NCI-H2196 treated with DMSO at 0.1 percent for 48 hours (cell line): ENCODE results near the gene TSSC4.

Experiments
- DNase-seq: peaks from one replicate; lab custom pipeline; 2025; ENCODE audit not compliant: unreplicated experiment; lab: John Stamatoyannopoulos, UW

TSSC4 gene

DNA sequence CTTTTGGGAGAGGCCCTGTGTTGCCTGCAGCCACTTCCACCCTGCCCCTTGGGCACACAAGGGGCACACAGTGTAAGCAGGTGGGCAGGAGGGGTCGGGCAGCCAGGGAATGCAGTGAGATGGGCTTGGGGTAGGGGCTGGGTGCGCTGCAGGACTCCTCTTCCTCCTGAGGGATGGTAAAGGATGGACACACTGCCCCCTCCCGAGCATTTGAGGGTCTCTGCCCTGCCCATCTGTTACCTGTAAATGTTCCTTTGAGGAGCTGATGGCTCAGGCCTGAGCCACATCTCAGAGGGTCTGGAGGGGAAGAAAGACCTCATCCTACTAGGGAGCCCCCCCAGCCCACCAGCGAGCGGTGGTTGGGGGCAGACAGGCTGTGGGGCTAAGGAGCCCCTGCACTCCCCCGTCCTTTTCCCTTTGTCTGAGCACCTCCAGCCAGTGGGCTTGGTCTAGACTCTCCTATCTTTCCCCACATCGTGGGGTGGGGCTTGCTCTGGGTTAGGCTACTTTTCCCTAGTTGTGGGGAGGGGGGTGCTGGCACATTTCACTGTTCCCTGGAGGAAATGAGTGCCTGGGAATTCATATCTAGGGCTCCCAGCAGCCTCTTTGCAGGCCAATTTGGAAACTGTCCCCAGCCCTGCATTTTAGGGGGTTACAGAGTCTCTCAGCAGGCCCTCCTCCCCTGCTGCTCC is 1.7 kb upstream of the TSSC4 start:
- no peak for DNase-seq

DNA sequence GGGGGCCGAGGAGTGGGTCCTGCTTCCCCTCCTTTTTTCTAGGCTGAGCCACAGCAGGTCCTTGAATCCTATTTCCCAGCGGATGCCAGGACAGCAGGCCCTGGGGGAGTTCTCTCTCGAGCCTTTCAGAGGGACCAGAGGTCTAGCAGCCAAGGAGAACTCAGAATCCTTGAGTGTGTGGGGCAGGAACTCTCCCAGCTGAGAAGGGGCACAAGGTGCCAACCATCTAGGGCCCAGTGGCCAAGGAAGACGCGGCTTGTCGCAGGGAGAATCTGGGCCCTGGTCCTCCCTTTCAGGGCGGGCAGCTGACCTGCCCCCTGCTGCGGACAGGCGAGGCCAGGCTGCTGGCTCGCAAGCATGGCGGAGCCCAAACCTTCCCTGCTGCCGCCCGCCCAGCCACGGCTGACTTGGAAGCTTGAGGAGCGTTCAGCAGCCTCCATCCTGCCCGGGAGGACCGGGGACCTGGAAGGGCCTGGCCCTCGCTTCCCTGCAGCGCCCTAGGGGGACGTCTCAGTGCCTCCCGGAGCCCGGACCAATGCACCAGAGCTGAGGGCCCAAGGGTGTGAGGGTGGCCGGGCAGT is 972 bp upstream of the TSSC4 start:
- DNase-seq, result no peak

DNA sequence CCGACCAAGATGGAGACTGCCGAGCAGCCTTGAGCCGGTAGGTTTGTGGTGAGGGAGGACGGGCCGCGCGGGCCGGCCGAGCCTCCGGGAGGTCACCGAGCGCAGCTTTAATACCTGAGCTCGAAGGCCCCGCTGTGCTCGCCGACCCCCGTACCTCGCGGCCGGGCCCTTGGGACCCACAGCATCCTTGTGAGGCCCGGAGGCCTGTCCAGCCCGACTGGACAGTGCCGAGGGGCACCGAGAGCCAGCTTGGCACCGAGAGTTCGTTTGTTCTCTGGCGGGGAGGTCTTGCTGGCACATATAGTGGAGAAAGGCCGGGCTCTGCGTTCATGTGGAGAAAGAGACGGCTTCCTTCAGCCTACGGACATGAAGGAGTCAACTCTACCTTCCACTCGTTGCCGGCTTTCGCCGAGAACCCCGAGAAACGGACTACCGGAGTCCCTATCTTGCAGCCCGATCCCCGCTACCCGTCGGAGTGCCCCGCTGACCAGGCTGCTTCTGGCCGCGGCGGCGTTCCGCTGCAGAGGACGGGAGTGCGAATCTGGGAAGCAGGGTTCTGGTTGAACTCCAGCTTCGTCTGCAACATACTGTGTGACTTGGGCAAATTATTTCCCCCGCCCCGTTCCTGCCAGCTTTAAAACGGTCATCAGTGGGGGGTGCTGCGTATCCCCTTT is 349 bp downstream of the TSSC4 start:
- DNase-seq, result no peak

DNA sequence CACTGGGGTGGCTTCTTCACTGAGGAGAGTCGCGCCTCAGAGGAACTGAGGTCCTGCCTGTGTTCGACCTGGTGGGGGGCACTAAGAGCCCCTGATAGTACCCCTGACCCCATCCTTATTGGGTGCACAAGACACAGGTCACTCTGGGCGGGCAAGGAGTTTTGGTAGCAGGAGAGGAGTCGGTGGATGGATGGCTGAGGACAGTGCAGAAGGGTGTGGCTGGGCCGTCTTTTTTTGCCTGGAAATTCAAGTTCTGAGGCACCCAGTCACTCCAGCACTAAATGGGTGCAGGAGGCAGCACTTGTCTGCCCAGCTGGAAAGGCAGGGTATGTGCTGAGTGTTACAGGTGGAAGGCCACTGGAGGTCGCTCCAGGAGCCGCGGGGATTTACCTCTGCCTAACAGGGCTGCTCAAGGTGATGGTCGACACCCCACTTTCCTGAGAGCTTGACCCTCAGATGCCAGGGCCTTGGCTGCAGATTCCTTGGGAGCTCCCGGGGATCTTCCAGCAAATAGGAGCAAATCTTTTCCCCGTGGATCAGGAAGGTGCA is 960 bp downstream of the TSSC4 start:
- DNase-seq, result no peak

DNA sequence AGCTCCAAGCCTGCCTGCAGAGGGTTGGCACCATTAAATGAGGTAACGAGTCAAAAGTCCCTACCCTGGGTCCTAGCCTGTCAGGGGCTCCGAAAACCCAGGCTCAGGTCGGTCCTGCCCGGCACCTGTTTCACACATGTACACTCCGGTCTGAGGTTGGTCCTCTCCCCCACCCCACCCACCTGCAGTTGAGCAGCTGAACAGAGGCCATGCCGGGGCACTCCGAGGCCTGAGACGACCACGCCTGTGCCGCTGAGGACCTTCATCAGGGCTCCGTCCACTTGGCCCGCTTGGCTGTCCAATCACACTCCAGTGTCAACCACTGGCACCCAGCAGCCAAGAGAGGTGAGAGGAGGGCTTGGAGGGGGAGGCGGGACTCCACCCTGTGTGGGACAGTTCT is 1.6 kb downstream of the TSSC4 start:
- no peak for DNase-seq

DNA sequence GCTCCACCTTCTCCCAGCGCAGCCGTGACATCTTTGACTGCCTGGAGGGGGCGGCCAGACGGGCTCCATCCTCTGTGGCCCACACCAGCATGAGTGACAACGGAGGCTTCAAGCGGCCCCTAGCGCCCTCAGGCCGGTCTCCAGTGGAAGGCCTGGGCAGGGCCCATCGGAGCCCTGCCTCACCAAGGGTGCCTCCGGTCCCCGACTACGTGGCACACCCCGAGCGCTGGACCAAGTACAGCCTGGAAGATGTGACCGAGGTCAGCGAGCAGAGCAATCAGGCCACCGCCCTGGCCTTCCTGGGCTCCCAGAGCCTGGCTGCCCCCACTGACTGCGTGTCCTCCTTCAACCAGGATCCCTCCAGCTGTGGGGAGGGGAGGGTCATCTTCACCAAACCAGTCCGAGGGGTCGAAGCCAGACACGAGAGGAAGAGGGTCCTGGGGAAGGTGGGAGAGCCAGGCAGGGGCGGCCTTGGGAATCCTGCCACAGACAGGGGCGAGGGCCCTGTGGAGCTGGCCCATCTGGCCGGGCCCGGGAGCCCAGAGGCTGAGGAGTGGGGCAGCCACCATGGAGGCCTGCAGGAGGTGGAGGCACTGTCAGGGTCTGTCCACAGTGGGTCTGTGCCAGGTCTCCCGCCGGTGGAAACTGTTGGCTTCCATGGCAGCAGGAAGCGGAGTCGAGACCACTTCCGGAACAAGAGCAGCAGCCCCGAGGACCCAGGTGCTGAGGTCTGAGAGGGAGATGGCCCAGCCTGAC is 2.5 kb downstream of the TSSC4 start:
- no peak for DNase-seq

DNA sequence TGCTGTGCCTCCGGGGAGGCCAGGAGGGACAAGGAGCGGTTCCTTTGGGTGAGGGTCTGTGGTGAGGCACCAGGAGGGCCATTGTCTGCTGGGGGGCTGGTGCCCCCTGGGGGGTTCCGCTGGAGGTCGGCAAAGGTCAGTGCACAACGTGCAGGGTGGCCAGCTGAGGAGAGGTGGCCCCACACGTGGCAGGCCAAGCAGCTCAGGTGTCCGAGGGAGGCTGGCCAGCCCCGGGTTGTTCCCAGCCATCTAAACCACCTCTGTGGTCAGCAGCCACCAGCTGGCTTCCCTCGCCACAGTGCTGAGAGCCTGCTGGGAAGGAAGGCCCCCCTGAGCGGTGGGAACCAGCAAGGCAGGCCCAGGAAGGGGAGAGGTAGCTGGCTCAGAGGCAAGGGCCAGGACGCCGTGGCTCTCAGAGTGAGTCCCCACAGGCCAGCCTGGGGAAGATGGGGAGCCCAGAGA is 4.2 kb downstream of the TSSC4 start:
- no peak for DNase-seq

DNA sequence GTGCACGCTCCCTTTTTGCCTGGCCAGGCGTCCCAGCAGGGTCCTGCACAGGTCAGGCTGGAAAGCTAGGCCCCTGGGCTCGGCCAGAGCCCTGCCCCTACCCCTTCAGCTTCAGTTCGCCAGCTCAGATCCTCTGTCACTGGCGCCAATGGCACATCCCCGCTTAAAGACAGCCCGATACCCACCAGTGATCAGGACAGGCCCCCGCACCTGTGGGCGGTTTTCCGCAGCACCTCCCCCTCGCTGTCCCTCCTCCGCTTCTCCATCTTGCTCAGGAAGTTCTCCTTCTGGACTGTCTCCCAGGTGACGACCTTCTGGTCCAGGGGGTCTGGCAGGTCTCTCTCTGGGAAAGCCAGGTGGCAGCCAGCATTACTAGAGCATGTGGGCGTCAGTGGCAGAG is 5.9 kb downstream of the TSSC4 start:
- DNase-seq, result no peak

DNA sequence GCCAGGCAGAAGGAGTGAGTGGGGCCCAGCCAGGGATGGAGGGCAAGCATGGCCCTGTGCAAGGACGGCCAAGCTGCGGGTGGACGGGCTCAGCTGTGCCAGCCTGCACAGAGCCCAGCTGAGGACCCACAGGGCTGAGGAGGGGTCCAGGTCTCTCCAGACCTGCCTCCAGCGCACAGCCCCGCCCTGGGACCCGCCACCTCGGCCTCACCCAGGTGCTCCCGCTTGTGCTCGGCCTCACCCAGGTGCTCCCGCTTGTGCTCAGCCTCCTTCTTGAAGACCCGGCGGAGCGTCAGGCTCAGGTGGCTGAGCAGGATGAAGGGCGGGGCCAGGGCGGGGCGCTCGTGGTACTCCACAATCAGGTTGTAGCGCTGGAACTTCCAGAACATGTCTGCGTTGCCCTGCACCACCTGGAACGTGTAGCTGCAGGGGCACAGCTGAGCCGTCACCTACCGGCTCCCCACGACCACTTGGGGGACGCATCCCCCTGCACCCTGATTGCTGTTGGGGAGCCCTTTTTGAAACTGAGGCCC is 6.4 kb downstream of the TSSC4 start:
- no peak for DNase-seq

DNA sequence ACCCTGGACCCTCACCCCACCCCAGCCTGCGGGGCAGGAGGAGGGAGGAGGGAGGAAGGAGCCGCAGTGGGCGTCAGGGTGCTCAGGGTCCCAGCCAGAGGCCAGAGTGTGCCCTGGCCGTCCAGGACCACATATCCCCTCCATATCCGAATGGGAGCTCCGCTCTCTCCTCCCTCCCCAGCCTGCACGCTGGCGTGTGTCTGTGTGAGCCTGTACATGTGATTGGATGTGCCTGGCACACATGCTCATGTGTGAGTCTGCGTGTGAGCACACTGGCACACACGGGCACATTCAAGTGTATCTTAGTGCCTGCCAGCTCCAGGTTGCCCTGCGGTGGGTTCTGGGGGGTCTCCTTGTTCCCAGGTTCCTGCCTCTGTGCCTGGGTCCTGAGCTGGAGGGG is 8.1 kb downstream of the TSSC4 start:
- DNase-seq, result no peak

DNA sequence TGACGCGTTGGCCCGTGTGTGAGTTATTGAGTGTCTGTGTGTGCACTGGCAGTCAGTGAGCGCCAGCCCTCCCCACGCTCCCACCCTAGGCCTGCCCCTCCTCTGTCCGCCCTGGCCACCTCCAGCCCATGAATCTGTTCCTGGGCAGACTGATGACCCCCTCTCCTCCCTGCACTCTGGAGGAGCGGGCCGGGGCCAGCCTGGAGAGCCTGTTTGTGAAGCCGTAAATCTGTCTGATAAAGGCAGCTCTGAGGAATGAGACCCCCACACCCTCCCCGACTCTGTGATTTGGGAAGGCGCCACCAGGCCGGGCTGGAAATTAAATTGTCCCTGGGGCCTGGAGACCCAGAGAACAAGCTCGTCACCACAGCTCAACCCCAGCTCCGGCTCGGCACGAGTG is 8.6 kb downstream of the TSSC4 start:
- DNase-seq, result no peak

DNA sequence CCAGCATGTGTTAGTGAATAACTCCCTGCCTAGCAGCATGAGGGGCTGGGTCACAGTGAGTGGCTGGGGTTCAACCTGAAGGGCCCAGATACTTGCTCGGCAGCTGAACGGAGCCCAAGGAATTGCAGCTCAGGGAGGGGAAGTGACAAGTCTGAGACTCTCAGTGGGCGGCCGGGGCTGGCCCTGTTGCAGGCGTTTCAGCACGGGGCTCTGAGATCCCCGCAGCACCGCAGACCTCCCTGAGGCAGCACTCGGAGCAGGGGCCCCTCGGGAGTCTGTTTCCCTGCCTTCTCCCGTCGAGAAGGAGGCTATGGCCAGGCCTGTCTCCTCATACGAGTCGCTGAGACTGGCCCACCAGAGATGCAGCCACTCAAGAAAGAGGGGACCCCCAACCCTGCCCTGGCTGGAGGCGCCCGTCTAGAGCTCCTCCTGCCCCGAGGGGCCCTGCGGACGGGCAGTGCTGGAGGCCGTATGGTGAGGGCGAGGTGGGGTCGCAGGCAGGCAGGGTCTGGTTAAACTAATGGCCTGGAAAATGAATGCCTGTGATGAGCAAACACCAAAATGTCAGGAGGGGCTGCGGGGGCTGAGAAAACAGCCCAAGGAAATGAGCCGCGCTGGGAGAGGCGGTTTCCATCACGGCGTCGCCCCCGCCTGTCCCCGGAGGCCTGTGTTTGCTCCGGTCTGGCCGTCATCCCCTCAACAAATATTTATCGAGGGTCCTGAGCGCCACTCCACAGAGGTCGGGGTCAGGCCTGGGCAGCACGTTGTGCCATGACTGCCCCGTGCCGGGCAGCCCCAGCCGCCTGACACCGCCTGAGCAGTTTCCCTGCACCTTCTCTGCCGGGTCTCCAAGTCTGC is 9.3 kb downstream of the TSSC4 start:
- no peak for DNase-seq

DNA sequence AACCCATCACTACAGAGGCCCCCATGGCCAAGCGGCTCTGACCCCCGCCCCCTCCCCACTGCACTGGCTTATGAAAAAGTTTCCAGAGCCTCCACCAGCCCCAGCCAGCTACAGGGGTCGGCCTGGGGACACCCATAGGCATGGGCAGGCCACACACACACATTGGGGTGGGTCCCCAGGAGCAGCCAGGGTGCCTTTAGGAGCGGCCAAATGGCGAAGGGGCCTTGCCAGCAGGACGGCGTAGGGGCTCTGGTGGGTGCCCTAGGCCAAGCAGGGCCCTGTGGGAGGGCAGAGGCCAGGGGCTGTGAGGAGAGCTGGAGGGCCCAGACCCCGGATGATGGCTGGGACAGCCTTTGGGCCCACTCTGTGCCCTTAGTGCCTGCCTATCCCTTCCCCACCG is 10.1 kb downstream of the TSSC4 start:
- DNase-seq, result no peak

DNA sequence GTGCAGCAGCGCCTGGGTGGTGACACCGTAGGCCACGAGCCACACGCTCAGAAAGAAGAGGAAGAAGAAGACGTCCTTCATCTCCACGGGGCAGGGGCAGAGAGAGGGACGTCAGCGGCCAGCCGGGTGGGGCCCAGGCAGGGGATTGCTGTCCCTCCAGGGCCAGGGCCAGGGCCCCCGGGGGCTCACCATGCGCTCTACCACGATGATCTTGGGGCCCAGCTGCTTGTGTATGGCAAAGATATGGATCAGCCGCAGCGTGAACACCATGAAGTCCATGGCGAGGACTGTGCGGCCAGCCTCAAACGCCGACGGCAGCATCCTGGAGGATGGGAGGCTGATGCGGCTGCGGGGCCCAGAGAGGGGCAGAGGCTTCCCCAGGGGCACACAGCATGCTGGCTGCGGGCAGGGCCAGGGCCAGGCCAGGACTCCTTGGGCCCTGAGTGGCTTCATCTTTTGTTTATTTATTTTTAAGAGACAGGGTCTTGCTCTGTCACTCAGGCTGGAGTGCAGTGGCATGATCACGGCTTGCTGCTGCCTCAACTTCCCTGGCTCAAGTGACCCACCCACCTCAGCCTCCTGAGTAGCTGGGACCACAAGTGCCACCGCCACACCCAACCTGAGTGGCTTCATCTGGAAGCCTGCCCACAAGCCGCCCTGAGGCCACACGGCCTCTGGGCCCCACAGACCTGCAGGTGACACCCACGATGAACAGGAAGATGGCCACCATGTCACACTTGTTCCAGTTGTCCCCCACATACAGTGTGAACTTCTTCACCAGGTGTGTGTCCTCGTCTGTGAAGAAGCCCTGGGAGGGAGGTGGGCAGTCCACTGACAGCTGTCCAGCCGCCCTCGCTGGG is 11.1 kb downstream of the TSSC4 start:
- DNase-seq, result no peak

DNA sequence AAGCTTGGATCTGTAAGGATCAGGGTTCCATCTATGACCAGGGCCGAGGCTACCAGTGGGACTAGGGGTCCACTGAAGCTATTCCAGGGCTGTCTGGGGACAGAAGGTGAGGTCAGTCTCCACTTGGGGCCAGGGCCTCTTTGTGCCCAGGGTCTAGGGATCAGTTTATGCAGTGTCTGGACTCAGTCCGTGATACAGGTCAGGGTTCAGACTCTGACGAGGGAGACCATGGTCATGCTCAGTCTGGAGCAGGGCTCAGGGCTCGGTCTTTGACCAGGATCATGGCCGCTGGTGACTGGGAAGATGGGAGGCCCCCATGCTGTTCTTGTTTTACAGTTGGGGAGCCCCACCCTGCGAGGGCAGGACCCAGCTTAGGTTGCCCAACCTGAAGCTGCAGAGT is 11.8 kb downstream of the TSSC4 start:
- no peak for DNase-seq

DNA sequence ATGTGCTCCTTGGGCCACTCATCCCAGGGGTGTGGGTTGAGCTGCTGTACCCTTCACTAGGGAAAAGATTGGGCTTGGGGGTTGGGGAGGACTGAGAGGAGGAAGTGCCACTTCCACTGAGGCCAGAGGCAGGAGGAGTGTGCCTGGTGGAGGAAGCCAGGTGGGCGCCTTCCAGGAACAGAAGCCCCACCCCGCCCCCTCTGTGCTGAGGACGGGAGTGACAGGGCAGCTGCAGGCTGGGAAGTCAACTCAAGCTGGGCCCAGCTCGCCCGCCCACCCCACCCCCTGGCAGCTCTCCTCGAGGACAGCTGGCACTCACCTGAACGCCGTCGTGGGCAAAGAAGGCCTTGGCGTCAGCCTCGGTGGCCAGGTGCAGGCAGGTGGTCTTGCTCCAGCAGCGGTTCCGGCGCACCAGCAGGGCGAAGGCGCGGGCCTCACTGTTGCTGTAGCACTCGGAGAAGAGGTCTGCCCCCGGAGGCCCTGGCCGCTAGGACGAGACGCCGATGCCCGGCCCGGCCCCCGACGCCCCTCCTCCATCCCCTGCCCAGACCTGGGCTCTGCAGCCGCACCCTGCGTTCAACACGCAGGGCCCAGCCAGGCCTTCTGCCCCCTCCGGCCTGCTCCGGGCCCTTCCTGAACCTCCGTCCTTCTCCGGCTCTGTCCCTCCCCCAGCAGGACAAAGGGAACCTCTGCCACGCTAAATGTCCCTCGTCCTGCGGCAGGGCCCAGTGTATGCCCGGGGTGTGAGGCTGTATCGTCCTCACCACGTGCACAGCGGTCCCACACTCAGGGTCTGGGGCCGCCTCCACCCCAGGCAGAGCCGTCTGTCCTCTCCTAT is 13.4 kb downstream of the TSSC4 start:
- no peak for DNase-seq

DNA sequence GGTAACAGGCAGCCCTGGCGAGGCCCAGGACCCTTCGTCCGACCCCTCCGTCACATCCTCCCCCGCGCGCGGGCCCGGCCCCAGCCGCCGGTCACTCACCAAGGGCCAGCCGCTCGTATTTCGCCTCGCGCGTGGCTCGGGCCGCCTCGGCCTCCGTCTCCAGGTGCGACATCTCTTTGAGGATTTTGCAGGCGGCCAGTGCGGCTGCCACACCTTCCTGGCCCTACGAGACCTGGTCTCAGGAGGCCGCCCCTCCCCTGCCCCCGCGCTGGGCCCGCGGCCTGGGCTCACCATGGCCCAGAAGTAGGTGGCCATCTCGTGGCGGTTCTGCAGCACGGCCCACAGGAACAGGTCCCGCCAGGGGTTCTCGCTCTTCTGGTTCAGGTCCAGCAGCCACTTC is 14.1 kb downstream of the TSSC4 start:
- DNase-seq, result no peak

DNA sequence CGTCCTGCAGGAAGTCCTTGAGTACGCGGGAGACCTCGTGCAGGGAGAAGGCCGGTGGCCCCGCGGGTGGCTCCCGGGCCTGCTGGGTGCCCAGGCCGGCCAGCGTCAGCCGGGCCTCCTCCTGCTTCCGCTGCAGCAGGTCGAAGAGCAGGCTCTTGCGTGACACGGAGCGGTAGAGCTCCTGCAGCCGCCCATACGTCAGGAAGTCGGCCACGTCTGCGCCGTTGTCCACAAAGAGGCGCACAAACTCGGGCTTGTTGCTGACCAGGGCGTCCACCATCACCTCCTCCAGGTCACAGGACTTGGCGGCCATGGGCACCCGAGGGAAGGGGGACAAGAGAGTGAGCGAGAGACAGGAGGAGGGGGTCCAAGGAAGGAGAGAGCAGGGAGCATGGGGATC is 14.6 kb downstream of the TSSC4 start:
- no peak for DNase-seq
